ENCODE measurements around the gene LGALS8. TPM values are rescaled to one million over a fixed set of nuclear protein-coding genes. Genes with fewer than 3 reads are reported as not detected.

Gene LGALS8
- total and polyA plus RNA-seq, 2 donors (not counting 1 experiment from before 2014, with no cell fraction given) = 38.0 to 67.0 TPM

- H4K20me1 ChIP-seq (ENCODE audit: control insufficient read depth, insufficient read depth, low read length, poor library complexity, severe bottlenecking) = no peaks in the 10 kb centered on the region
- H3K4me1 ChIP-seq (ENCODE audit: control insufficient read depth in 2 of 2, insufficient read depth in 2 of 2, low read length in 2 of 2) = no peaks in the 10 kb centered on the region
- H3K36me3 ChIP-seq (replicated peaks in 1 of 2; ENCODE audit: control extremely low read depth in 1 of 2, control insufficient read depth in 1 of 2, extremely low read depth in 1 of 2, insufficient read depth in 2 of 2, low read length in 1 of 2) = no peaks in the 10 kb centered on the region
- DNase-seq = no peak
- ATAC-seq (ENCODE audit: low read depth) = no peak
- no CpG with 5 or more reads among the region's 2 CpGs for WGBS (ENCODE audit: insufficient coverage)
- no peak overlapping the region for H3K9ac ChIP-seq (ENCODE audit: low read length)
- TF ChIP-seq CTCF (IDR thresholded peaks at IDR 0.05) (no peak), EZH2 (IDR thresholded peaks at IDR 0.05; ENCODE audit: borderline replicate concordance, insufficient read depth, low read depth, low read length, poor library complexity, severe bottlenecking) (no peak)
- no peak overlapping the region for H3K4me3 Mint-ChIP-seq
- no peak overlapping the region for H3K27ac Mint-ChIP-seq
- no peak overlapping the region for H3K4me3 ChIP-seq (ENCODE audit: control extremely low read depth in 1 of 5, extremely low read depth in 1 of 5, insufficient read depth in 1 of 5, low read depth in 2 of 5, low read length in 4 of 5)
- H3K27me3 ChIP-seq (replicated peaks in 1 of 4; ENCODE audit: control extremely low read depth in 1 of 4, control insufficient read depth in 3 of 4, insufficient read depth in 4 of 4, low read length in 3 of 4) = peaks cover 0 to 12% (median 7%) of the 10 kb centered on the region in 4 experiments
- H2AFZ ChIP-seq (ENCODE audit: insufficient read depth, low read depth, low read length, poor library complexity, severe bottlenecking) = no peak overlapping the region
- ChIA-PET POLR2A (no interaction called here), CTCF (interaction anchor here (0.7 to 8.4 kb wide), 4 partner anchors 11 to 414 kb away, joined by 3 to 174 read pairs (median 4); no protein-coding TSS in a partner anchor)
- no peaks in the 10 kb centered on the region for H3K9me3 ChIP-seq (ENCODE audit: control extremely low read depth in 1 of 3, control insufficient read depth in 2 of 3, insufficient read depth in 1 of 3, low read length in 2 of 3)
- H3K79me2 ChIP-seq (ENCODE audit: control insufficient read depth, insufficient read depth, low read length) = no peaks in the 10 kb centered on the region
- intact Hi-C loops (cut with micrococcal nuclease) = no loop called here
- no peak overlapping the region for H3K4me2 ChIP-seq (replicated peaks; ENCODE audit: low read depth, low read length, poor library complexity, severe bottlenecking)
- H3K9me3 Mint-ChIP-seq (ENCODE audit: insufficient read depth) = no peaks in the 10 kb centered on the region
- H3K4me1 Mint-ChIP-seq = no peaks in the 10 kb centered on the region
- H3K27ac ChIP-seq (ENCODE audit: low read length in 2 of 2) = no peak overlapping the region
- peaks cover 42% of the 10 kb centered on the region for H3K27me3 Mint-ChIP-seq
Measured at GRCh38 chr1:236492378-236492777, 31.4 kb upstream of the LGALS8 start.

DNA sequence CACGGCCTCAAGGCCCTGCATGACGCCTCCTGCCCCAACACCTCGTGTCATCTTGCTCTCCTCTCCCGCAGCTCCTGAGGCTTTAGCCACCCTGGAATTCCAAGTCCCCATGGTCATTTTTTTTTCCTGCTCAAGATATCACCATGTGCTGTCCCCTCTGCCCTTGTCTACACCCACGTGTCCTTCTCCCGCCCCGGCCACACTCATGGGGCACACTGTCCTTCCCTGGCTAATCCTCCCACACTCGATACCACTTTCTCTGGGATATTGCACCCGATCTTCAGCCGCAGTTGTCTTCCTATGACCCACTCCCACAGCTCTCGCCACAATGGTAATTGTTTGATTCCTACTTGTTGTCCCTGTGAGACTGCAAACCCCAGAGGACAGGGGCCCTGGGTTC is 29.7 kb upstream of the LGALS8 start:
- Histone ChIP-seq H3K27ac (ENCODE audit: low read length in 2 of 2) (no peak overlapping the region), H3K79me2 (ENCODE audit: control insufficient read depth, insufficient read depth, low read length) (no peaks in the 10 kb centered on the region), H3K4me3 (ENCODE audit: control extremely low read depth in 1 of 5, extremely low read depth in 1 of 5, insufficient read depth in 1 of 5, low read depth in 2 of 5, low read length in 4 of 5) (no peak overlapping the region), H3K4me1 (ENCODE audit: control insufficient read depth in 2 of 2, insufficient read depth in 2 of 2, low read length in 2 of 2) (no peaks in the 10 kb centered on the region), H3K9me3 (ENCODE audit: control extremely low read depth in 1 of 3, control insufficient read depth in 2 of 3, insufficient read depth in 1 of 3, low read length in 2 of 3) (no peaks in the 10 kb centered on the region), H3K9ac (ENCODE audit: low read length) (no peak overlapping the region), H4K20me1 (ENCODE audit: control insufficient read depth, insufficient read depth, low read length, poor library complexity, severe bottlenecking) (no peaks in the 10 kb centered on the region), H3K36me3 (replicated peaks in 1 of 2; ENCODE audit: control extremely low read depth in 1 of 2, control insufficient read depth in 1 of 2, extremely low read depth in 1 of 2, insufficient read depth in 2 of 2, low read length in 1 of 2) (no peaks in the 10 kb centered on the region), H3K27me3 (replicated peaks in 1 of 4; ENCODE audit: control extremely low read depth in 1 of 4, control insufficient read depth in 3 of 4, insufficient read depth in 4 of 4, low read length in 3 of 4) (peaks cover 0 to 14% (median 7%) of the 10 kb centered on the region in 4 experiments), H2AFZ (ENCODE audit: insufficient read depth, low read depth, low read length, poor library complexity, severe bottlenecking) (no peak overlapping the region), H3K4me2 (replicated peaks; ENCODE audit: low read depth, low read length, poor library complexity, severe bottlenecking) (no peak overlapping the region)
- DNase-seq (no peak), ATAC-seq (ENCODE audit: low read depth) (no peak)
- ChIA-PET CTCF (no interaction called here), POLR2A (no interaction called here)
- peaks cover 45% of the 10 kb centered on the region for H3K27me3 Mint-ChIP-seq
- WGBS (ENCODE audit: insufficient coverage) = over 99% methylated on average over 11 of the region's 11 CpGs
- H3K27ac Mint-ChIP-seq = peak overlapping the region; percentile 39
- H3K4me3 Mint-ChIP-seq = no peak overlapping the region
- no peak for TF ChIP-seq EZH2 (IDR thresholded peaks at IDR 0.05; ENCODE audit: borderline replicate concordance, insufficient read depth, low read depth, low read length, poor library complexity, severe bottlenecking)
- TF ChIP-seq CTCF (IDR thresholded peaks at IDR 0.05) = no peak
- no peaks in the 10 kb centered on the region for H3K4me1 Mint-ChIP-seq
- intact Hi-C loops (cut with micrococcal nuclease) = no loop called here
- H3K9me3 Mint-ChIP-seq (ENCODE audit: insufficient read depth) = no peaks in the 10 kb centered on the region
